Keratinocyte (primary cell): Measurements from ENCODE around the gene GPR62.

Source experiments
- EZH2 ChIP-seq: IDR thresholded peaks from one replicate; pipeline ENCODE4 v1.6.1; 2012; ENCODE audit warnings: inconsistent platforms, mild to moderate bottlenecking, low read length, moderate library complexity
- TF ChIP-seq, protein P1 (sequence below), 3 experiments: IDR thresholded peaks in 1 of 3; conservative IDR thresholded peaks in 1 of 3; optimal IDR thresholded peaks in 1 of 3; 2 replicates in 2 of 3; 3 replicates in 1 of 3; pipeline versions ENCODE3 to v1.5.1; 2011; ENCODE audit warnings: low read length in 3 of 3, mild to moderate bottlenecking in 3 of 3, moderate library complexity in 2 of 3, control low read depth in 1 of 3, inconsistent platforms in 1 of 3; ENCODE audit not compliant: insufficient read depth in 2 of 3; ENCODE audit errors: extremely low read depth in 1 of 3

DNA sequence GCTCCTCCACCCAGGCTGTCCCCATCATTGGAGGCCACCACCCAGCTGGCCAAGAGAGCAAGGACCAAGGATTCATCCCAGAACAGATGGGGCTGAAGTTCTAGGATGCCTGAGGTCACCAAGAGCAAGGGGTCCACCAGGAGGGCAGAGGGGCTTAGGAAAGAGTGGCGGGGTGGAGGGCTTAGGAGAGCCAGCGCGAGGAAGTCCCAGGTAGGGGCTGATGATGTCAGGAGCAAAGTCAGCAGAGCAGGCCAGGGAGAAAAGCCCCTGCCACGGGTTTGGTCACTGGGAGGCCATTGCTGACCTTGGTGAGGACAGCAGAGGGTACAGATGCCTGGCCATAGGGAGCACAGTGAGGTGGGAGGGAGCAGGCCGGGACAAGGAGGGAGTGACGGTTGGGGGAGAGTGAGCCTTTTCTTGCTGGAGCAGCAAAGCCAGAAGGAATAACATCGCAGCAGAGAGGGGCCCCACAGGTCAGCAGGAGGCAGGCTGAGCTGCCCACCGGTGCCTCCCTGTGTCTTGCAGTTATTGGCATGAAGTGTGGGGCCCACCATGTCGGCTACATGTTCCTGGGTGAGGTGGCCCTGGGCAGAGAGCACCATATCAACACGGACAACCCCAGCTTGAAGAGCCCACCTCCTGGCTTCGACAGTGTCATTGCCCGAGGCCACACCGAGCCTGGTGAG is 7.8 kb upstream of the GPR62 start:
- TF ChIP-seq, protein P1, sequence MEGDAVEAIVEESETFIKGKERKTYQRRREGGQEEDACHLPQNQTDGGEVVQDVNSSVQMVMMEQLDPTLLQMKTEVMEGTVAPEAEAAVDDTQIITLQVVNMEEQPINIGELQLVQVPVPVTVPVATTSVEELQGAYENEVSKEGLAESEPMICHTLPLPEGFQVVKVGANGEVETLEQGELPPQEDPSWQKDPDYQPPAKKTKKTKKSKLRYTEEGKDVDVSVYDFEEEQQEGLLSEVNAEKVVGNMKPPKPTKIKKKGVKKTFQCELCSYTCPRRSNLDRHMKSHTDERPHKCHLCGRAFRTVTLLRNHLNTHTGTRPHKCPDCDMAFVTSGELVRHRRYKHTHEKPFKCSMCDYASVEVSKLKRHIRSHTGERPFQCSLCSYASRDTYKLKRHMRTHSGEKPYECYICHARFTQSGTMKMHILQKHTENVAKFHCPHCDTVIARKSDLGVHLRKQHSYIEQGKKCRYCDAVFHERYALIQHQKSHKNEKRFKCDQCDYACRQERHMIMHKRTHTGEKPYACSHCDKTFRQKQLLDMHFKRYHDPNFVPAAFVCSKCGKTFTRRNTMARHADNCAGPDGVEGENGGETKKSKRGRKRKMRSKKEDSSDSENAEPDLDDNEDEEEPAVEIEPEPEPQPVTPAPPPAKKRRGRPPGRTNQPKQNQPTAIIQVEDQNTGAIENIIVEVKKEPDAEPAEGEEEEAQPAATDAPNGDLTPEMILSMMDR (optimal IDR thresholded peaks at IDR 0.05 in 1 of 3, IDR thresholded peaks at IDR 0.05 in 1 of 3, conservative IDR thresholded peaks at IDR 0.05 in 1 of 3; ENCODE audit: extremely low read depth in 1 of 3, insufficient read depth in 2 of 3, low read length in 3 of 3): no peak
- no peak for TF ChIP-seq EZH2
